GM19452 (cell line): ENCODE data around the gene RPGR.

Experiments used
- ATAC-seq: cut with Tn5 transposase; IDR thresholded peaks from one replicate; pipeline ENCODE4 v1.9.1; 2021; ENCODE audit not compliant: unreplicated experiment

RPGR gene

GRCh38 chrX:38327007-38327774 lies at the start of gene RPGR:
TSS of gene RPGR (minus strand) at chrX:38327509. CDS start at chrX:38327367, 142 bp downstream.
- peak; percentile 94 for ATAC-seq

- ATAC-seq = no peak
Measured at GRCh38 chrX:38376747-38377146, 49.4 kb upstream of the RPGR start.

- no peak for ATAC-seq
Measured at GRCh38 chrX:38375891-38376290, 48.6 kb upstream of the RPGR start.

GRCh38 chrX:38374431-38374830 lies 47.1 kb upstream of the RPGR start:
- no peak for ATAC-seq

- ATAC-seq = no peak
Measured at GRCh38 chrX:38371641-38372040, 44.3 kb upstream of the RPGR start.

- no peak for ATAC-seq
Measured at GRCh38 chrX:38368774-38369173, 41.5 kb upstream of the RPGR start.

GRCh38 chrX:38365954-38366353 lies 38.6 kb upstream of the RPGR start:
- no peak for ATAC-seq

GRCh38 chrX:38363046-38363445 lies 35.7 kb upstream of the RPGR start:
- no peak for ATAC-seq

GRCh38 chrX:38357747-38358673 lies 30.7 kb upstream of the RPGR start:
- ATAC-seq = no peak

GRCh38 chrX:38356401-38356800 lies 29.1 kb upstream of the RPGR start:
- ATAC-seq = no peak

GRCh38 chrX:38352362-38352761 lies 25.1 kb upstream of the RPGR start, which contains the start of gene OTC:
TSS of gene OTC (plus strand) at chrX:38352604. CDS start at chrX:38352697, 93 bp downstream.
- no peak for ATAC-seq

- ATAC-seq = no peak
Measured at GRCh38 chrX:38351346-38351745, 24.0 kb upstream of the RPGR start.

- no peak for ATAC-seq
Measured at GRCh38 chrX:38347136-38347535, 19.8 kb upstream of the RPGR start.

GRCh38 chrX:38346150-38346549 lies 18.8 kb upstream of the RPGR start:
- no peak for ATAC-seq

- no peak for ATAC-seq
Measured at GRCh38 chrX:38342853-38343778, 15.8 kb upstream of the RPGR start.

GRCh38 chrX:38341442-38341841 lies 14.1 kb upstream of the RPGR start:
- no peak for ATAC-seq

- ATAC-seq = no peak
Measured at GRCh38 chrX:38336538-38337240, 9.4 kb upstream of the RPGR start.

GRCh38 chrX:38335382-38335781 lies 8.1 kb upstream of the RPGR start:
- ATAC-seq = no peak

GRCh38 chrX:38332505-38332904 lies 5.2 kb upstream of the RPGR start:
- peak; percentile 60 for ATAC-seq

- peak; percentile 4 for ATAC-seq
Measured at GRCh38 chrX:38327775-38328081, 419 bp upstream of the RPGR start.
